ENCODE data around the gene CRB1.

Gene CRB1

DNA sequence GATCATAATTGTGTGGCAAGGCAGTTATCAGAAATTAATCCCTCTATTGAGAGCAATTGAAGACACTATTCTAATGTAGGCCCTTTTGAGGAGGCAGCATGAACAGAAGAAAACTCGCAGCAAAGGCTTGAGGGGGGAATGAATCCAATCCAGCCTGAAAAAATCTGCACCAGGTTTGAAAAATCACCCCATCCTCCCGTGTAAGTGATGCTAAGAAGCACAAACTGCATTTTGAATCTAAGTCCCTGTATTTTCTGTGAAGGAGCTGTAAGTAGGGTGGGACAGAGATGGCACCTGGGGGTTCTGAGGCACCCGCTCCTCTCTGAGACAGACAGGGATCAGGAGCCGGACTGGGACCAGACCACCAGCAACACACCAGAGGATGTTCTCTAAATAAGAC, at the start of gene CRB1:
TSS of gene CRB1 (plus strand) at position 241 of the 400 bp plus-strand sequence. CDS start 161 bp downstream, outside the sequence.
- DNase-seq: peak; percentile 58 to 74

DNA sequence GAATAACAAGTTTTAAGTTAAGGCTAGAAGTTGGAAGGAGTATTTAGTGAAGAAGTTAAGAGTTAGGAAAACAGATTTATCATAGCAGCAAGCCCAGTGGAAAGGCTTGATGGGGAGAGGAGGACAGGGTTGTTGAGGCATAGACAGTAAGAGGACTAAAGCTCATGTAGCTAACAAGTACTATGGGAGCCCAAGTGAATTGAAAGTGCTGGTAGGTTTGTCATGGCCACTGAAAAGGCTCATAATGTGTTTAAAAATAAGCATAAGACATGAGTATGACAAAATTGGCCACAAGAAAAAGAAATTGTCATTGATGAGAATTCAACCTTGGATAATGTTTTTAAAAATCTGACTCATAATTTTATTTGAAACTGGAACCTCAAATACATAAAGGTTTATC, 49.2 kb upstream of the CRB1 start:
- no peak for DNase-seq

DNA sequence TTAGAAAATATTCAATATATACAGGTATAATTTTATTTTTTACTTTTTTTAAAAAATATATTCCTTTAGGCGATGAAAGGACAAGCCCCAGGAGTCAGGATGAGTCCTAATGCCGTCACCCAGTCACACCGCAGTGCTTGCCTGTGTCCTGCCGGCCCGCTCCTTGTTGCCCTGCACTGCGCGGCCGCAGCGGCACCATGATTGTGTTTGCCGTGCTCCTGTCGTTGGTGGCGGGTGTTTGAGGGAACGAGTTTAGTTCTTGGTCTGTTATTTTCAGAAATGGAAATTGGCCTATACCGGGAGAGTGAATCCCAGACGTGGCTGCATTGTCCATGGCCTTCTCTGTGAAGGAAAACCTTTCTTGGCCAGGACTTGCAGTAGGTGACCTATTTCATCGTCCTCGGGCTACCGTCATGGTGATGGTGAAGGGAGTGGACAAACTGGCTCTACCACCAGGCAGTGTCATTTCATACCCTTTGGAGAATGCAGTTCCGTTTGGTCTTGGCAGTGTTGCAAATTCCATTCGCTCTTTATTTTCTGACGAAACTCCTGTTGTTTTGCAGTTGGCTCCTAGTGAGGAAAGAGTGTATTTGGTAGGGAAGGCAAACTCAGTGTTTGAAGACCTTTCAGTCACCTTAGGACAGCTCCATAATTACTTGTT, 45.9 kb upstream of the CRB1 start:
- no peak for DNase-seq

DNA sequence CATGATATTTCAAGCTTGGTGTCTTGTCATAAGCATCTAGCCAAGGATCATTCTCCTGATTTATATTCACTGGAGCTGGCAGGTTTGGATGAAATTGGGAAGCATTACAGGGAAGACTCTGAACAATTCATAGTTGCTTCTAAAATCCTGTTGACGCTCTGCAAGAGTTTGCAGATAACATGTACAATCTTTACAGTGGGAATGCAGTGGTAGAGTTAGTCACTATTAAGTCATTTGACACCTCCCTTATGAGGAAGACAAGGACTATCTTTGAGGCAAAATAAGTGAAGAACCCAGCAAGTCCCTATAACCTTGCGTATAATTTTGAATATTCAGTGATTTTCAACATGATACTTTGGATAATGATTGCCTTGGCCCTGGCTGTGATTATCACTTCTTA, 45.3 kb upstream of the CRB1 start:
- DNase-seq: no peak

DNA sequence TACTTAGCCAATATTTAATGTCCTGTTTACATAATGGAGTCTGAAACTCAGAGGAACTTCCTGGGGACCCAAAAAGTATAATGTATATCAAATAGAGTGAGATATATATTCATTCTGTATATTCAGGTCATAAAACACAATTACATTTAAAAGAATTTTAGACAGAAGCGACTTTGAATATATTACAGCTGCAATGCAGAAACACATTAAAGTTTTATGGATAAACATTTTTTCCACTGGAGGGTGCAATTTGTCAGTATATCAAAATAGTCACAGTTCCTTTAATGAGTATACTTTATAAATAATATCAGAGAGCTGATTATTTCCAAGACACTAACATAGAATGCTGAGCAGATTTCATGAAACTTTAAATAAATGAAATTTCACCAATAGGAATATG, 43.9 kb upstream of the CRB1 start:
- DNase-seq: peak in 1 of 2 experiments; percentile 5

DNA sequence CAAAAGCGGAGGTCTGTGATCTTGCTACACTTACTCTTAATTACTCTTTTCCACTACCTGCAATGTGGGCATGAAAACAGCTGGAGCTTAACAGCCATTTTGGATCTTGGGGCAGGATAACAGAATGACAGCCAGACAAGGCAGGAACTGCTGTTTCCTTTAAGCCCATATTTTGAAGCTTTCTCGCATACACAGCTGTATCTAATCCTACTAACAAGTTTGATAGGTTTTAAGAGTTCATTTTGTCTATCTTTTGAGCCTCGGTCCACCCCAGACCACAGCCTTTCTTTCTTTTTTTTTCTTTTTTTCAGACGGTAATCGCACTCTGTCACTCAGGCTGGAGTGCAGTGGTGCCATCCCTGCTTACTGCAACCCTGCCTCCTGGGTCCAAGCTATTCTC, 42.4 kb upstream of the CRB1 start:
- no peak for DNase-seq

DNA sequence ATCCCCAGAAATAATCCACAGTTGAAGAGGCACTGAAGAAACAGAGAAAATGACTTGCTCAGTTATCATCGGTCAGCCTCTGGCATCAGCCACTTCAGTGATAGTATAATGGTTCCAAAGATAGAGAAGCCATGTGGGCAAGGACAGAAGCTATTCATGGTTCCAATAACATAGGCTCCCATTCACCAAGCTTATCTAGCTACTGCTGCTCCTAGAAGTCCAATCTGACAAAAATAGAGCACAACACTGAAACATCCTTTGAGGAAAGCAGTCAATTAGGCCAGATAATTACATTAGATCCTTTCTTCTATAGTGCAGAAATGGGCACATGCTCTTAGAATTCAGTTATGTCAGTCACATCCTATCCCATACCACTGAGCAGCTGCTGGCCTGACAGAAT, 33.5 kb upstream of the CRB1 start:
- DNase-seq: no peak

DNA sequence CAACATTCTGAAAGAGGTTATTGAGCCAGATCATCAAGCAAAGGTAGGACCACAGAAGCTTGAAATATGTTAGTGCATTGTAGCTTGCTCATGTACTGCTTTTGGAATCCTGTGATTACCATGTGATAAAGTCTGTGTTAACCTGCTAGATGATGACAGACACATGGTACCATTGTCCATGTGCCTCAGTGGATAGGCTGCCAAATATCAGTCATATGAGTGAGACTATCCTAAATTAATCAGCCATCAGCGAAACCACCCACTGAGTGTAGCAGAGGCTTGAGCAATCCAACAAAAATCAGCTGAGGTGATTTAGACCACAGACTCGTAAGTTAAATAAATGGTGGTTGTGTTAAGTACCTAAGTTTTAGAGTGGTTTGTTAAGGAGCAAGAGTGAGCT, 32.7 kb upstream of the CRB1 start:
- no peak for DNase-seq

DNA sequence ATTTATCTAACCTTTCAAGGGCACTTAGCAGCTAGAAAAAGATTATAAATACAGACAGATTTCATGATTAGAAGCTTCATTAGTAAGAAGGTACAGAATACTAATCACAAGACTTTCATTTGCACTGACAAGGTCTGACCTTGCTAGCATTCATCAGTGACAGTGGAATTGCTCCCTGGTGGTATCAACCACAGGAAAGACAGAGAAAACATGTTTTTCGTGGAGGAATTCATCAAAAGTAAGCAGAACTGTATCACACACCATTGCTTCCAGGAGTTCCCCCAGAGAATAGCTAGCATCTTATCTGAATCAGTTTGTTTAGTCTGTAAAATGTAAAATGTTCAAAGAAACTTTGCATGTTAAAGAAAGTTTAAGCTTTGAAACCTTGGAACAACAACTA, 20.6 kb upstream of the CRB1 start:
- no peak for DNase-seq

DNA sequence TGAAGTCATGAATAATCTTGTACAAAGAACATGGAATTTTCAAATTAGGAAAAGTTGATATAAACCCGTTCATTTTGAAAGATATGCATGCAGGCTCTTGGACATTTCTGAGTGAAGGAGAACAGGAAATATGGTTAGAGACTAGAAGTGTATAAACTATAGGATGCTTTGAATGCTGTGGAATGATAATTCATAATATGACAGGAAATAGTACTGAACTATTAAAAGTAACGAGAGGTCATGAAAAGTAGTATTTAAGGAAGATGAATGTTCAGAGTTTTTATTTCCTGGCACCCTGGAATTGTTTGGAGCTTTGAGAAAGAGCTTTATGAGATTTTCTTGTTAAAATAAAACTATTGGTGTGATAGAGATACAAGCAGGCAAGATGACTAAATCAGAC, 18.7 kb upstream of the CRB1 start:
- DNase-seq: no peak

DNA sequence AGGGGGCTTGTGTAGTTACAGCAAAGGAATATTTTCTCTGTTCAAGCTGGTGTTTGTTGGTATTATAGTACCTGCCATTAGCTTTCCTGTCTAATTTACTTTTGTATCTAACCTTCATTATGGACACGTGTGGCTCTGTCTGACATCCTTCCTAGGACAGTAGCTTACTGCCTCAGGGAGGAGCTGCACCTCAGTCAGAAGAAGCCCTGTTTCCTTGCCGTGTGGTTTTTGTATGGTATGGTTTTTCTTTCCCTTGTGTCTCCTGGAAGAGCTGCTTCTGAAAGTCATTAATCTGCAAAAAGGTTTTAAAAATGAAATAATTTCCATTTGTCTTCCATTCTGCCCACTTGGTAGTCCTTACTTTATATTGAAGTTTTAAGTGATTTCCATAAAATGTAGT, 17.4 kb upstream of the CRB1 start:
- DNase-seq: no peak

DNA sequence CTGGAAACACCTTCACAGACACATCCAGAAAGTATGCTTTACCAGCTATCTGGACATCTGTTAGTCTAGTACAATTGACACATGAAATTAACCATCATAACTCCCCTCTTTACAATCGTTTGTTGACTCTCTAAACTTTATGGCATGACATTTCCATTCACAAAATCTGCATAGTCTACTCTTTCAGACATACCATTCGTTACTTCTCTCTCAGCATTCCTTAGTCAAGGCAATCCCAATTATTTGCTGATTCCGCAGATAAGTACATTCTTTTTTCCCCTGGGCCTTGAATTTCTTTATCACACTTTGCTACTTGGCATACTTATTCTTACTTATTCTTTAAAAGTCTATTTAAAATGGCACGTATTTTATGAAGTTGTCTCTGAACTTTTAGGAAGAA, 15.1 kb upstream of the CRB1 start:
- no peak for DNase-seq

DNA sequence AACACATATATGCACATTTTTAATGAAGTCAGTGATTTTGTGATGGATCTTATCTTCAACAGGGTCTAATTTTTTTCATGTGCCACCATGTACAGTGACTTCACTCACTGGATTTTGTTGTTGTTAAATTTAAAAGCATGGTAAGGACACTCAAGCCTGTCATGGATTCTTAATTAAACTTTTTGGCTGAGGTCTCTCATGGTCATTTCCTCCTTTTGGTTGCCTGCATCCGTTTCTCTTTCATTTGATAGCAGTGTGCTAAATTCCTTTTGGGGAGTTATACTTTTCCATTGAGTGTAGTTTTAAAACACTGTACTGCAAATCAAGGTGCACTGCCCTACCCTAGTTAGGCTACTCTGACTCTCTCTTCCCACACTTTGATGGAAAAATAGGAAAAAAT, 13.2 kb upstream of the CRB1 start:
- no peak for DNase-seq

DNA sequence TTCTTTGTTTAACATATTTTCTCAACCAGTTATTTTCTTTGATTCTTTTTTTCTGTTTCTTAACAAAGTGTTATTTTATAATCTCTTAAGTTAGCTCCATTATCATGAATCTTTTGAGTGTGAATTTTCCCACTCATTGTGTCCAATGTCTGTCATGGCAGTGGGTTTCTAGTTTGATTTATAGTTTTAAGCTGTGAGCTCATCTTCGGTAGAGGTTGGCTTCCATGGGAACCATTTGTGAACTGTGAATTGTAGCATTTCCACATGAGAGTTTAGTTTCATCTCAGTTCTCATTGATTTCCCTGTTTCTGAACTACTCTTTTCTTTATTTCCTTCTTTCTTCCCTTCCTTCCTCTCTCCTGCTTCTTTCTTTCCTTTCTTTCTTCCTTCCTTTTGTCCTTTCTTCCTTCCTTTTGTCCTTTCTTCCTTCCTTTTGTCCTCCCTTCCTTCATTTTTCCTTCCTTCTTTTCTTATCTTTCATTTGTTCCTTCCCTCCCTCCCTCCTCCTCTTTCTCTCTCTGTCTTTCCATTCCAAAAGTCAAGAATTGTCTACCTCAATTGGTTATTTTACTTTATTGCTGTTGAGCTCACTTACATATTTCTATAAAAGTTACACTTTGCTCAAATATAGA, 3.0 kb upstream of the CRB1 start:
- DNase-seq: no peak

DNA sequence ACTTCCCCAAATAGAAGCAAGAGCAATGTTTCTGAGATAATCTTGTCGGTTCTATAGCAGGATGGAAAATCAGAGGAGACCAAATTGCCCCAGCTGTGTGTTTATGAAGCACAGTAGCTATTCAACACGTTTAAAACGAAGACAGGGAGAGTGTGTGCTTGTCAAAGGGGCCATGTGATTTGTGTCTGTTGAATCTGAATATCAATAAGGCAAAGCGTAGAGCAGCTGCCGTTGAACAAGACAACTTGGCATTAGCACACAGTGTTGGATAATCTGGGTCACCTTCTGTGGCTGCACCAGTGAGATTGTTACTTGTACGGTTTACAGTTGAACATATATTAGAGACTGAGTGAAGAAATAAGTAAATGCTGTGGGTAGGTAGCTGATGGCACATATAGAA, 1.0 kb downstream of the CRB1 start:
- peak; percentile 70 to 95 for DNase-seq

DNA sequence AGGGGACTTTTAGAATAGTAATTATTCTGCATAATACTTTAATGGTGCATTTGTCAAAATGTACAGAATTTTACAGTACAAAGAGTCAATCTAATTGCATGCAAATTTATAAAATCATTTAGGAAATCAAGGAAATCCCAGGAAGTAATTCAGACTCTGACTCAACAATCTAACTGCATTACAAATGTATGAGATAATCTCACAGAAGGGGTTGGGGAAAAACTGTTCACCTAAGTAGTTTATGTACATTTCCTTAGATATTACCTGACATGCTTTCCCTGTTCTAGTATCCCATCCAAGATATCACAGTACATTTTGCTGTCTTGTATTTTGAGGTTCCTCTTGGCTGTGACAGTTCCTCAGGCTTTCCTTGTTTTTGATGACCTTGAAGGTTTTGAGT, 4.7 kb downstream of the CRB1 start:
- no peak for DNase-seq

DNA sequence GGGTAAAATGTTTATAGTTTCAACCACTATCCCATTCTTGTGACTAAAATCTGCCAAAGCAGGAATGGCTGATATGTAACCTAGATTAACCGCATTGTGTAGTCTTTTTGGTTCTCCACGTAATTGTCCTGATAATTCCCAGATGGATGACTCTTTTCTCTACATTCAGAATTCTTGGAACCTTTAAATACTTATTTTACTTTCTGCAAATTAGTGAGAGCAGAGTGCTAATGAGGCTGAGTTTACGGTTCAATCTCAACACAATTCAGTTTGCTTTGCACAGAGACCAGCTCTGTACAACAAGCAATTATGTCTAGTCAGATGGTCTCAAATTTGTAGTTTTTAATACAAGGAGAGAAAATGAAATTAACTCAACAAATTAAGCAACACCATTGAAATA, 9.1 kb downstream of the CRB1 start:
- DNase-seq: peak in 1 of 2 experiments; percentile 22

DNA sequence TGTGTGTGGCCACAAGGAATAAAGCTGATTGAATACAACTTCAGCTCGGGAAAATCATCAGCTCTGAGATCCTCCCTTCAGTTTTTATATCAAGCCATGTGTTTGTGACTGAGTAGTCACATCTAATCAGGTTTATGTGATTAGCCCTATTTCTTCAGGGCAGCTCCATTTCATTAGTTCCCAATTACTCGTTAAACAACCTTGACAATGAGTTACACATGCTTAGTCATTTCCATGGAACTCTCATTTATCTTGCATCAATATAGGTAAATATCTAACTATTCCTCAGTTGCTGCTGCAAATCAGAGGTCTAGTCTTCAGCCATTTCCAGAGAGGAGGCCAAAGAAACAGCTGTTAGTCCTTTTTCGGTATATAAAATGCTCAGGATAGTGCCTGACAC, 16.3 kb downstream of the CRB1 start:
- no peak for DNase-seq

DNA sequence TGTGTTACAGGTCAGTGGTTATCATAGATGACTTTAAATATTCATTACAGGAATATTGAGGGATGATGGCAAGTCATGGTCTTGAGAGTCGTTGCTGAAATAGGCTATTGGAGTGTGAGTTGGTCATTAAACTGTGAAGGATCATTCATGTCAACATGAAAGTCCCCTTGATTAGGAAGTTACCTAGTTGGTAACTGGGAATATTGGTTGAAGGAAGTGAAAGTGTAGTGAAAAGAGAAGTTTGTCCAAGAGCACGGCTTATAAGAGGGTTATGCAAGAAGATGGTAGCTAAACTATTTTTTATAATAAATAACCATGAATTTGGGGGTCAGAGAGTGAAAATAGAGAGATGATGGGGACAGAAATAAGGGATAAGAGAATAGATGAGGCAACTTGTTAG, 16.9 kb downstream of the CRB1 start:
- DNase-seq: no peak

DNA sequence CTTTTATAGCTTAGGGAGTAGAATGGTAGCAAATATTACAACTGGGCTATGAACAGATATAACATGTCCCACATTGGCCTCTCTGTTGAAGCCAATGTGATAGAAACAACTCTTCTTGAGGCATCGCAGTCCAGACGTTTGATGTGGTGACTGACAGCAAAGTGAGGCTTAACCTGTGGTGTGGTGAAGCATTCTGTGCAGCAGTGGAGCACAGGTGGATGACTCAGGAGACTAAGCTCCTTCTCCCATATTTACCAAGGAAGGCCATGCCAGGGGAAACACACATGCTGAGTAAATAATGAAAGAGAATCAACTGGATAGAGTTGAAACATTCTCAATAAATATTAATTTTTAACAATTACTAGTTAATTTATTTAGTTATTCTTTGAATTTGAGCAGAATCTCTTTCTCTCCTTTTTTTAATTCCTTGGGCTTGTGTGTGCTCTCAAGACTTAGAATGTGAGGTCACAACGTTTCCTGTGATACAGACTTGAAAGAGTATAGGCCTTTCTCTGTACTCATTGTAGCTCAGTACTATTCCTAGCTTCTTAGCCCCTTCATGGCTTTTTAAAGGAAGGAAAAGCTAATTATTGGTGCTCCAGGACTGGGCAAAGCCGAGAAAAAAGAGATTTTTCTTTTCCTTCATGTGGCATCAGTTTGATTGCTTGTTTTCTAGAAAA, 17.6 kb downstream of the CRB1 start:
- DNase-seq: no peak

DNA sequence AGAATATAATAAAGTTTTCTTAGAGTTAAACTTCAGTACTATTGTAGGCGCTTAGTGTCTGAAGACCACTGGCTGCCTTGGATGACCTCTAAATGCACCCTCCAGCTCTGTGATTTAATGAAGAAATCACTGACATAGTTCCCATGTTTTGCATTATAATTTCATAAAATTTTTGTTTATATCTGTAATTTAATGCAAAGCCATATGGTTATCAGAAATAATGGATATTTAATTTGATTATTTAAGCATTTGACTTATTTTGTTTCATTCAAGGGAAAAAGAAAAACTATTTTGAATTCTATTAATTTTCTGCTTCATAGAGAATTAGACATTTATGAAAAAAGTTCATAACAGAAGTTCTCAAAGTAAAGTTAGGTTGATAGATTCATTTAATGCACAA, 18.6 kb downstream of the CRB1 start:
- DNase-seq: no peak

DNA sequence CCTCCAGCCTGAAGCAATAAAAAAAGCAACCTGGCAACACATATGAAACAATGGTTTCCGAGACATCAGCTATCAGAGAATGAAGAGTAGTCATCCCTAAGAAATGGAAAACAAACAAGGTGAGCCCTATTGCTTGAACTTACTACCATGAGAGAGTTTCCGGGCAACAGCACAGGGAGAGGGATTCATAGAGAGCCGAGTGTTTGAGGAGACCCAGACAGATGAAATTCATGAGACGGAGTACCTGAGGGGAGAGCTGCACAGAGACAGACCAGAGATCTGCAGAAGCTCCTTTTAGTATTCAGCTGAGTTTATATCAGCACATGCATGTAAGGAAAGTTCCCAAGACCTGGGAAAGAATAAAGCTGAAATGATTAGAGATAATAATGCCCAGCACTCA, 19.8 kb downstream of the CRB1 start:
- DNase-seq: no peak

DNA sequence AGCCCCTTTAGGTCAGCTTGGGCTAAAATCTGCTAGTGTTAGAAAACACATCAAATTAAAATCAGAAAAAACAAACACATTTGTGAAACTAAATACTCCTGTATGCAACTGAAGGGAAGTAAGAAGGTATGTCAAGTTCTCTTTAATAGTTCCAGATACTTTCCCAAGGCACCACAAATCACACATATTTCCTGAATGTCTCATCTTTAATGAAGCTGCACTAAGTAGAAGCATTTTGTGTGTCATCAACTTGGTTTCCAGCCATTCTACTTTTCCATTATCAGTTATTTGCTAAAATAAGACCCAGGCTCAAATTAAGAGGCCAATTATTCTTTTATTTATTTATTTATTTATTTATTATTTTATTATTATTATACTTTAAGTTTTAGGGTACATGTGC, 34.7 kb downstream of the CRB1 start:
- no peak for DNase-seq

DNA sequence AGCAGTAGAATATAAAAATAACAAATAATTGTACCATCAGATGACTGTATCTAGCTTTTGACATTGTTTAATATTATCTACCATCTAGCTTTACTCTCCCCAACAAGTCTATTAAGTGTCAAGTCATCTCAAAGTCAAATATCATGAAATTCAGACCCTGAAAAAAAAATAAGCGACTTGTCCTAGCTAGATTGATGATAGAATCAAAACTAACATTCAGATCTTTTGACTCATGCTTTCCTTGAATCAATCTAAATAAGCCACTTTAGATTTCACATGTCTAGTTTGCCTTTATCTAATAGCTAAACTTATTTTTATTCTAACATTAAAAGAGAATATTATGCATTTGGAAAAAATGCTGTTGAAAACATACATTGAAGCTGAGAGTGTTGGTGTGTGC, 35.4 kb downstream of the CRB1 start:
- DNase-seq: no peak

All from NCI-H2081 (cell line).